T-helper 9 cell (primary cell): ENCODE data around the gene DCLRE1C.
"Not testable (repeated sequence)": the region's sequence is repeated elsewhere in the genome, so short reads cannot be mapped to it uniquely, and the experiment has no call there.

Experiments used
- DNase-seq: peaks from one replicate; pipeline ENCODE4 v3.0.0-alpha.2; 2020
- total RNA-seq, 2 donors: gene quantifications; one replicate each; lab custom pipeline; 2026; lab: John Stamatoyannopoulos, UW

DCLRE1C gene
- total RNA-seq = 30.6 to 55.5 reads per million in 2 donors

DNA sequence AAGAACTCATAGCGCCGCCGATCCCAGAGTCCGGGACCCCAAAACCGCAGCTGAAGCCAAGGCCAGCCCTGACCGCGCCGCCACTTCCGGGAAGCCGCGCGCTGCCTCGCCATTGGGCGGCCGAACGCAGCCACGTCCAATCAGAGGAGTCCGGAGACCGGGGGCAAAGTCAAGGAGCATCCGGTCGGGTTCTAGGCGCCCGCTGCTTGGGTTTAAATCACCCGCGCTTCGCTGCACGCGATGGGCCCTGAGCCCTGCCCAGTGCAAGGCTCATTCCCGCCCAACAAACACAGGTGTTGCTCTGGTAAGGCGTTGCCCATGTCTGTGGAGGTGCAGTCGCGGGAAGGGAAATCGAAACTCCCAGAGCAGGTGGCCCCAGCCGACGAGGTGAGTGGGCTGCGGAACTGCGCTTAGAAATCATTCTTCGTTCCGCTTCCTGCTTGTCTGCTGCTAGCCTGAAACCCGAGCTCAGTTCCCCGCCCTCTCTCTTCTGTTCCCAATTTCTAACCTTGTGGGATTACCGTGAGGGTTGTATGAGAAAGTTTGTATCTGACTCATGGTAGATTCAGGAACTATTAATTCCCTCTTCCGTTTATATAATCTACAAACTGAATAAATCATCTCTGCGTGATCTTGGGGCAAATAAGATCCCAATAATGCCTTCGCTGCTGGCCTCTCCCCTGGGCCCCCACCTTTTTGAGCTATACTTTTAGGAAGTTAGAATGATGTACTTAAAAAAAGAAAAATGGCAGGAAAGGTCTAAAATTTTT is at the start of gene DCLRE1C:
Gene DCLRE1C, minus strand, starts transcription at position 96 of the 770 bp plus-strand sequence. Its CDS starts 86 bp downstream, at position 10.
- DNase-seq = peak; percentile 76

DNA sequence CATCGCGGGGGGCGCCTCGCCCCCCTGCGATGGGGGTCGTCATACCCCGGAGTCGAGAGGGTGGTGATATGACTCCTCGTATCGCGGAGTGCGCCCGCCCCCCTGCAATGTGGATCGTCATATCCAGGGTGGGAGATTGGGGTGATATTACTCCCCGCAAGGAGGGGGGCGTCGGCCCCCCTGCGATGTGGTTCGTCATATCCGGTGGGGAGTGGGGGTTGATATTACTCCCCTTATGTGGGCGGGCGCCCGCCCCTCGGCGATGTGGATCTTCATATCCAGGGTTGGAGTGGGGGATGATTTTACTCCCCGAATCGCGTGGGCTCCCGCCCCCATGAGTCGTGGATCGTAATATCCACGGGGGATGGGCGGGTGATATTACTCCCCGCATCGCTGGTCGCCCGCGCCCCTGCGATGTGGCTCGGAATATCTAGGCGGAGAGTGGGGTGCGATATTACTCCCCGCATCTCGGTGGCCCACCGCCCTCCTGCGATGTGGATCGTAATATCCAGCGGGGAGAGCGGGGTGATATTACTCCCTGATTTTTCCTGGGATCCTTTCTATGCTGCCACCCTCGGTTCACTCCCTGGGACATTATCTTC is 42.2 kb upstream of the DCLRE1C start:
- DNase-seq = no peak

DNA sequence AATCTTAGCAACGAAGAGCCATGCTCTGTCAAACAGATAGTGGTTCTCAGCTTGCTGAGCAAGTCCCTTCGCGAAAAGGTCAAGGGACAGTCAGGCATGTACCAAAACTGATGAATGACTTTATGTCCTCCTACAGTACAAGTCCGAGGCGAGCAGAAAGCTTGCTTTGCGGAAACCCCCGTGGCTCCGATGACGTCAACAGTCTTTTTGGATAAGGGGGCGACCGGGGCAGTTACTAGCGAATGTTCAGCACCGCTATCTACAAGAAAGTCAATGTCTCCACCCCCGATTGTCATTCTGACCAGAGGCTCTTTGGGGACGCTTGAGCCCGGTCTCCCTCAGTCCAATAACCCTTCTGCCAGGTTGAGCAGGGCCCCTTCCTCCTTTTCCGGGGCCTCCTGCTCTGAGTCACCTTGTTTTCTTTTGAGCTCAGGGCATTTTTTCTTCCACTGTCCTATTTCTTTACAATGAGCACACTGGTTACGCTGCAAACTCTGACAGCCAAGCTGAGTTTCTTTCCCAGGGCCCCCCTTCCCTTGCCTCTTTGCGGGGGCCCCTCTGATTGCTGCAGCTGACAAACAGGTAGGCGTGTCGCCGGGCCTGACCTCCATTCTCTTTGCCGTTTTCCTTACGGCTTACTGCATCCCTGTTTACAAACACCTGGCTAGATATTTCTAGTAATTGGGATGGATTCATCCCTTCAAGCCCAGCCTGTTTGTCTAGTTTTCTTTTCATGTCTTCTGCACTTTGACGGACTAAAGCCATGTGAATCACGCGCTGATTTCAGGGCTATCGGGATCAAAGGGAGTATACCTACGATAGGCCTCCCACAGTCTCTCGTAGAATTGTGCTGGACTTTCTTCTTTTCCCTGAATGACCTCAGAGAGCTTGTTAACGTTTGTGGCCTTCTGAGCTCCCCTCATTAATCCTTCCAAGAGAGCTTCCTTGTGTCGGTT is 39.9 kb upstream of the DCLRE1C start:
- DNase-seq = not testable (repeated sequence)

DNA sequence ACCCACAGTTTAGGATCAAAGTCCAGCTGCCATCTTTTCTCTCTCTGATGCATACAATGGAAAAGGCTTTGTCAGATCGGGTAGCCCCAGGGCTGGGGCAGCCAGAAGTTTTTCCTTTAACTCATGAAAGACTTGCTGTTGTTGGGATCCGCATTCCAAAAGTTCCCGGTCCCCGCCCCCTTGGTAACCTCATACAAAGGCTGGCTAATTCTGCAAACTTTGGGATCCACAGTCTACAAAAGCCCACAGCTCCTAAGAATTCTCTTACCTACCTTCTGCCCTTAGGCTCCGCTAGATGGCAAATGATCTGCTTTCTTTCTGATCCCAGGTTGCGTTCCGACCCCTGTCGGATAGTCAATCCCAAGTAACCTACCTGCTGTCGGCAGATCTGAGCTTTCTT is 38.4 kb upstream of the DCLRE1C start:
- not testable (repeated sequence) for DNase-seq

DNA sequence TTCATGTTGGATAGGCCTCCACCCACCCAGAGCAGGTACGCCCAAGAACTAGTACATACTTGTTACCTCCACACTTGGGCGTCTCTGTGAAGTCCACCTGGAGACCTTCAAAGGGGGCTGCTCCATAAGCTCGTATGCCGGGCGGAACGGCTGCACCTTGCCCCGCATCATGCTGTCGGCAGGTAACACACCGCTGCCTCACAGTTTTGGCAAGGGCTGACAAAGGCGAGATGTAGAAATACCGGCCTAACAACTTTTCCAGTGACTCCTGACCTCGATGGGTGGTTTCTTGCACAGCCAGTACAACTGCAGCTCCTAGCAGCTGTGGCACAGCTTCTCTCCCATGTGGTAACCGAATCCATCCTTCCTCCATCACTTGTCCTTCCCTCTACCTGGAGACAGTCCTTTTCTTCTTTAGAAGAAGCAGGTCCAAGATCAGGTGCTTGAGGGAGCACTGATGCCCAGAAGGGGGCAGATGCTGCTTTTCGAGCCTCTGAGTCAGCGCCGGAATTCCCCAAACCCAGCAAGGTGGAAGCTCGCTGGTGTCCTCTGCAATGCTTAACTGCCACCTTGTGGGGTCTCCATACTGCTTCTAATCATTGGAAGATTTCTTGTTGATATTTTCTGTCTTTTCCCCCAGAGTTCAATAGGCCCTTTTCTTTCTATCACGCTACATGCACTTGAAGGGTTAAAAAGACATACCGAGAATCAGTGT is 37.3 kb upstream of the DCLRE1C start:
- peak; percentile 8 for DNase-seq

DNA sequence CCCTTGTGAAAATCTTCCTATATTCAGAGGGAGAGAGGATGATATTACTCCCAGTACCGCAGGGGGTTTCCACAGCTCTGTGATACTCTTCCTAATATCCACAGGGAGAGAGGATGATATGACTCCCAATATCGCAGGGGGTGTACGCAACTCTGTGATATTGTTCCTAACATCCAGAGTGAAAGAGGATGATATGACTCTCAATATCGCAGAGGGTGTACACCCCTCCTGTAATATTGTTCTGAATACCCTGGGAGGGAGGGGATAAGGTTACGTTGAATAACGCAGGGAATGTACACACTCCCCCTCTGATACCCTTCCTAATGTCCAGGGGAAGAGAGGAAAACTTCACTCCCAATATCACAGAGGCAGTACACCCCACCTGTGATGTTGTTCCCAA is 35.7 kb upstream of the DCLRE1C start:
- not testable (repeated sequence) for DNase-seq

DNA sequence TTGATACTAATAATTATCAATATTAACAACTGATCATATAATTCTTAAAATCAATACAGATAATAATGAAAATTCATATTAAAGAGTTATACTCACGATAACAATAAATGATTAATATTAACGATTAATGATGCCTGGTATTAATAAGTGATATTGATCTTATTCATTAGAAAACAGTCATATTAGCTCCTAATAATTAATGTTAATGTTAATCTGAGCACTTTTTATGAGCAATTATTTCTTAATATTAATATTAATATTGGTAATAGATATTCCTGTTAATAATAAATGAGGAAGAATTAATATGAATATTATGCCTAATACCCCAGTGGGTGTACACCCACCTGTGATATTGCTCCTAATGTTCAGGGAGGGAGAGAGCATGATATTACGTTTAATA is 28.8 kb upstream of the DCLRE1C start:
- DNase-seq = no peak

DNA sequence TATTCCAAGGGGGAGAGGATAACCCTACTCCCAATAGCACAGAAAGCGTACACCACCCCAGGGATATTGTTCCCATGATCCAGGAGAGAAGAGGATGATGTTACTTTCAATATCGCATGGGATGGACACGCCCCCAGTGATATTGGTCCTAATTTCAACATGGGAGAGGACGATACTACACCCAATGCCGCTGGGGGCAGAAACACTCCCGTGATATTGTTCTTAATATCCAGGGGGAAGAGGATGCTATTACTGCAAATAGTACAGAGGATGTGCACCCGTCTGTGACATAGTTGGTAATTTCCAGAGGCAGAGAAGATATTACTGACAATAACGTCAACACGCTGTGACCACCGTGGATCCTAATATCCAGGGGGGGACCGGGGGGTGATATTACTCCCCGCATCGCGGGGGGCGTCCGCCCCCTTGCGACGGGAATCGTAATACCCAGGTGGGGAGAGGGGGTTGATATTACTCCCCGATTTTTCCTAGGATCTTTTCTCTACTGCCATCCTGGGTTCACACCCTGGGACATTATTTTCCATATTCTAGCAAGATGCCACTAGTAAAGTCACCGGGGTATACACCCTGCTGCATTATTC is 21.9 kb upstream of the DCLRE1C start:
- no peak for DNase-seq

DNA sequence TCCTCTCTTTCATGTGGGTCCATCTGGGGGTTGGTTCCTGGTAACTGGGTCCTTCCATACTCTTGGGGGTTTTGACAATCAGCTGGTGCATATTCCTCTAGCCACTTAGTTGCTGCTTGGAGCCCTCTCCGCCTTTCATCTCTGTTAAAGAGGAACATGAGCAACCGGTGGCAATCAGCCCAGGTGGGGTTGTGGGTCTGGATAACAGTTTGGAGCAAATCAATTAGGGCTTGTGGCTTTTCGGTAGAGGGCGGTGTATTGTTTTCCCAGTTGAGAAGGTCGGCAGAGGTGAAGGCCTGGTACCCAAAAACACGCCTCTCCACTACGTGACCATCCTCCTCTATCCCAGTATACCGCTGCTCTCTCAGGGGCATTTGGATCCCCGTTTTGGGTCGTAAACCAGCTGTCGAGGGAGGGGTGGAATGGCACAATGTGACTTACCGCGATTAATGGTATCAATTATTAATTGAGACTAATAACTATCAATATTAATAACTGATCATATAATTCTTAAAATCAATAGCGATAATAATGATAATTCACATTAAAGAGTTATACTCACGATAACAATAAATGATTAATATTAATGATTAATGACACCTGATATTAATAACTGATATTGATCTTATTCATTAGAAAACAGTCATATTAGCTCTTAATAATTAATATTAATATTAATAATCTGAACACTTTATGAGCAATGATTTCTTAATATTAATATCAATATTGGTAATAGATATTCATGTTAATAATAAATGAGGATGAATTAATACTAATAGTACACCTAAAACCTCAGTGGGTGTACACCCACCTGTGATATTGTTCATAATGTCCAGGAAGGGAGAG is 20.5 kb upstream of the DCLRE1C start:
- not testable (repeated sequence) for DNase-seq

DNA sequence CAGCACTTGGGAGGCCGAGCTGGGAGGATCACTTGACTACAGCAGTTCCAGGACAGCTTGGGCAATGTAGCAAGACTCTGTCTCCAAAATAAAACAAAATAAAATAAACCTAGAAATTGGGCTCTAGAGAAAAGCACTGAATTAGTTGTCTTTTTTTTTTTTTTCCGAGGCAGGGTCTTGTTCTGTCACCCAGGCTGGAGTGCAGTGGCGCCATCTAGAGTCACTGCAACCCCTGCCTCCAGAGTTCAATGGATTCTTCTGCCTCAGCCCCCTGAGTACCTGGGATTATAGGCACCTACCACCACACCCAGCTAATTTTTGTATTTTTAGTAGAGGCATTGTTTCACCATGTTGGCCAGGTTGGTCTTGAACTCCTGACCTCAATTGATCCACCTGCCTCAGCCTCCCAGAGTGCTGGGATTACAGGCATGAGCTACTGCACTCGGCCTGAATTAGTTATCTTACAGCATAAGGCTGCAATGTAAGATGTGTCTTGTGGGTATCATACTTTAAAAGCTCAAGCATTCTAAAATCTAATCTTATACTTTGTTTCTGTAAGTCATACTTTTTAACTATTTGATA is 18.1 kb upstream of the DCLRE1C start:
- DNase-seq = peak; percentile 27

DNA sequence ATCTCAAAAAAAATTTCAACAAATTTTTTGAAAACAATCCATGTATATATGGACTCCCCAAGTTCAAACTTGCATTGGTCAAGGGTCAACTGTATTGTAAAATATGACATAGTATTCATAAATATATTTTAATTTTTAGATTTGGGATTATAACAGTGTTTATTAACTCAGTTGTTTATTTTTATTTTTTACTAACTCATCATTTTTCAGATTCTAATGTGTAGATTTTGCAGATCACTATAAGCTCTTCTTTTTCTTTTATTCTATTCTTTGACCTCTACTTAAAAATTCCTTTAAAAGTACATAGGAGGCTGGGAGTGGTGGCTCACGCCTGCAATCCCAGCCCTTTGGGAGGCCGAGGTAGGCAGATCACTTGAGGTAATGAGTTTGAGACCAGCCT is 14.0 kb upstream of the DCLRE1C start:
- no peak for DNase-seq

DNA sequence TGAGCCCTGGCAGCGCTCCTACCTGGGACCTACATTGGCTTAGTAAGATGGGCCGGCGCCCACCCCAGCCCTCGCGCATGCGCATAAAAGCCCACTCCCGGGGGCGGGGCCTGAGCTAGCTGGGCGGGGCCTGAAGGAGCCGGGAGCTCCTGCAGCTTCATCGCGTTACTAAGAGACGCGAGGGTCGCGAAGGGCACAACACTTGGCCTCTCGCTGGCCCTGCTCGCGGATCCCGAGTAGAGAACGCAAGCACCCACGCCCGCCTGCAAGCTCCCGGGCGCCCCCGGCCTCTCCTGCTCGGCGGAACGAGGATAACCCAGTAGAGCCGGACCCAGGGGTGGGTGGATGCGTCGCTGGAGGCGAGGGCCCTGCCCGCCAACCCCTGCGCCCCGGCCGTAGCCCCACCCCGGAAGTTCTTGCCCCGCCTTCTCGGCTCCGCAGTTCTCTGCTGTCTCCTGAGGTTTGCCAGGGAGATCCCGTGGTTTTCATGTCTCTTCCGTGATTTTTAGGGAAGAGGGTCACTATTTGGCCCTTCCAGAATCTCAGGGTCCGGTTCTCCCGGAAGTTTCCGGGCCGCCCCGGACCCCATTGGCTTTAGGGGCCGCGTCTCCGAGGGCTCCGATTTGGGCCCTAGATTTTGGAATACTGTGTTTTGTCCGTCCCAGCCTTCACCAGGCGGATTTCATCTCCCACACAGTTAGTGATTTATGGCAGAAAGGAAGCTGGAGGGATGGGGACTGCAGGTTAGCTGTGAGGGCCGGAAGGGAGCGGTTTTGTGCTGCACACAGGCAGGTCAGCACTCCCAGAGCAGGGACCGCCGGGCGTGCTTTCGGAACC is 5.5 kb upstream of the DCLRE1C start, which contains the start of gene MEIG1:
Gene MEIG1, plus strand, starts transcription at position 168 of the 837 bp plus-strand sequence. CDS start 7,081 bp downstream, outside the sequence.
- peak; percentile 83 for DNase-seq

DNA sequence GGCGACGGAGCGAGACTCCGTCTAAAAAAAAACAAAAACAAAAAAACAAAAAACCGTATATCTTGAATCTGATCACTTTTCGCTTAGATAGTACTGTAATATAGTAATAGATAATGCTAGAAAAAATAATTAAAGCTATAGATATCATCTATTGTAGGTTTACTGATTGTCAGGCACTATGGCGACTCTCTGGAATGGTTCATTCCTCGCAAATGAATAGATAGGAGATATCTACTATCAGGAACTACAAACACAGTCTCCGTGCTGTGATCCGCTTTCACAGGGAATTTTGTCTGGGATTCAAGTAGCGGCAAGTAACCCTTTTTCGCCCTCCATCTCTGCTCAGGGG is 5.0 kb upstream of the DCLRE1C start:
- DNase-seq = no peak

DNA sequence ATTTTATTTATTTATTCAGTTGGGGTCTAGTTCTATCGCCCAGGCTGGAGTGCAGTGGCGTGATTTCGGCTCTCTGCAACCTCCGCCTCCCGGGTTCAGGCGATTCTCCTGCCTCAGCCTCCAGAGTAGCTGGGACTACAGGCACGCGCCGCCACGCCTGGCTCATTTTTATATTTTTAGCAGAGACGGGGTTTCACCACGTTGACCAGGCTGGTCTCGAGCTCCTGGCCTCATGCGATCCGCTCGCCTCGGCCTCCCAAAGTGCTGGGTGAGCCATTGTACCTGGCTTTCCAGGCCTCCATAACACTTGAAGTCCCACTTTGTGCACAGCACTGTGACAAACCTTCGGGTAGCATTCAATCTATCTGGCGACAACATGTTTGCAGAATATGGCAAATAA is 1.0 kb upstream of the DCLRE1C start:
- no peak for DNase-seq

DNA sequence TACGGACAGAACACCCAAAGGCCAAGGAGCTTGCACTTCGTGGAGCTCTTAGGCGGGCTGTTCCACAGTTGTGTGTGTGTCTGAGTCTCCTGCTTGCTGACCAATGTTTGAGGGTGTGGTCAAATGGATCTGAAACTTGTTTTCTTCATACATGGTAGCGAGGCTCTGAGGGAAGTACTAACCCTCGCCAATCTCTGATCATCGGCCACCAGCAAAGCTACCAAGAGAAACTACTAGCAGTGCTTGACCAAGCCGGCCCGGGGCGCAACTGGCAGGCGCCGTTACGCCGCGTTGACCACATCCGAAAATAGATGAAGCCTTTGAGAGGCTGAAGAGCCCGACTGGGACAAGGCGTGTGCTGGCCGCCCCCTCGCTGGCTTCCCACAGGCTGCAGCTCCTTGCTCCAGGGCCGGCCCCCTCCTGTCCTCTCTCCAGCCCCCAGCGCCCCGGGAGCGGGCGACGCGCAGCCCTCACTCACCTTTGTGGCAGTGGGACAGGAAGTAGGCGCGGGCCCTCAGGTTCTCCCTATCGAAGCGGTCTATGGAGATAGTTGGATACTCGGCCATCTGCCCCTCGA is 384 bp downstream of the DCLRE1C start:
- no peak for DNase-seq

DNA sequence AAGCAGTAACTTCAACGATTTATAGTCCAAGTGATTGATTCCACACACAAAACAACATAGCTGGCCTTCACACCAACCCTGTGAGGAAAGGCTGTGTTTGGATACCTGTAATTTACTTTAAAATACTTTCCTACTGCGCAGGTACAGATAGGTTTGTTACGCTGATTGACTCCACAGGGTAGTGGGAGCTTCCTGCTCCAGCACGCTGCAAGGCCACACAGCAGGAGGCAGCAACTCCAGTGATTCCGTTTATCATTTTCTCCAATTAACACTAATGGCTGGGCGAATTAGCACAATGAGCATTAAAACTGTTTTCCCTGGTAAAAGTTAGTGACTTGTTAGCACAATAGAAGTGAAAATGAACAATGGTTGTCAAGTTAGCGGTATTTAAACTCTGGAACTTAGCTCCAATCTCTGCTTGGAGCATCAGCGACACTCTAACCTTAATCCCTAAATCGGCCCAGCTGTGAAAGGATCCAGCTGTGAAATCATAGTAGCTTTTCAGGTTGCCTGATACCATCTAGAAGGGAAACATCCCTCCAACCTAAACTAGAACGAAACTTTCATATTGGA is 959 bp downstream of the DCLRE1C start:
- no peak for DNase-seq

DNA sequence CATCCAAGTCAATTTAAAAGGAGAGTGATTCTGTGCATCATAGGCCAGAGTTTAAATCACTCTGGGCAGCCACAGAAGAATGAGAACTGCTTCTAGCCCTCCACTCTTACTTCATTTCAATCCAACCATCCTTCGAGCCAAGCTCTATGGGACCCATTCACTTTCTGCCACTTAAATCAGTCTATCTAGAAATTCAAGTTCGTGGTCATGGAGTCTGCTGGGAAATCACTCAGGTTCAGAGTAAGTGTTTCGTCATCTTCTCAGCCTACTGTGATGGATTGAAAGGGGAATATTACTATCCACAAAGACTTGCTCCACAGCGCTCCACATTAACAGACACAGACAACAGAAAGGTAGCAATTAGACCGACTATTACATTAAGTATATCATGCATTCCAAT is 4.6 kb downstream of the DCLRE1C start:
- no peak for DNase-seq

DNA sequence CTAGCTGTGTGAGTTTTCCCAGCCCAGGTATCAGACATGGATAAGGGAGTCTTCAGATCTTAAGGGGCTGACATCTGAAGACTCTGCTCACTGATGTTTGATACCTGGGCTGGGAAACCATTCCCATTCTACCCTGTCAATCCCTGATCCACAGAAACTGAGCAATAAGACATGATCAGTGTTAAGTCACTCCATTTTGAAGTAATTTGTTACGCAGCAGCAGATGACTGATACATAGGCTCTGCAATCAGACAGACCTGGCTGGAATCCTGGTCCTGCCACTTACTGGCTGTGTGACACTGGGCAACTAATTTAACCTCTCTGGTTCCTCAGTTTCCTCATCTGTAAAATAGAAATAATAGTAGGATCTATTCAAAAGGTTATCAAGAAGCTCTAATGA is 6.6 kb downstream of the DCLRE1C start:
- no peak for DNase-seq

DNA sequence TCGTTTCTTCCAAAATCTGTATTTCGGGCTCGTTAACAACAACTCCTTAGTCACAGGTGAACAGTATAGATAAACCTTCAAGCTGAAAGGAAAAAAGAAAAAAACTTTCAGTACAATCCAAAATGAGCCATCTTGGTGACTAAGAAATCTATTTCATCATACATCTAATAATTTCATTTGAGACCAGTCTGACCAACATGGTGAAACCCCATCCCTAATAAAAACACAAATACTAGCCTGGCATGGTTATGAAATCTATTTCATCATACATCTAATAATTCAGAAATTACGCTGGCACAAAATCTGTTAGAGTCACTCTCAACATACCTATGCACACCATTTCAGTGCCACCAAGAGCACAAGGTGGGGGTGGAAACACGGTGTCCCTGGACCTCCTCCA is 8.8 kb downstream of the DCLRE1C start:
- DNase-seq = no peak
